HK-2 (cell line): ENCODE data around the gene ATP13A3.
A peak's percentile ranks its signal among the peaks of the same experiment; 100 is the strongest.
"Not testable (repeated sequence)": the region's sequence is repeated elsewhere in the genome, so short reads cannot be mapped to it uniquely, and the experiment has no call there.

ENCODE experiments used
- DNase-seq: peaks from one replicate; pipeline ENCODE4 v3.0.0-alpha.2; 2018; ENCODE audit not compliant: unreplicated experiment

ATP13A3 gene

GRCh38 chr3:194500198-194500597 lies 13.4 kb upstream of the ATP13A3 start:
- no peak for DNase-seq

GRCh38 chr3:194499516-194499915 lies 12.7 kb upstream of the ATP13A3 start:
- DNase-seq, result not testable (repeated sequence)

- DNase-seq, result peak; percentile 28
Measured at GRCh38 chr3:194497799-194498575, 11.2 kb upstream of the ATP13A3 start.

- DNase-seq, result no peak
Measured at GRCh38 chr3:194496217-194496919, 9.6 kb upstream of the ATP13A3 start.

GRCh38 chr3:194494951-194495374 lies 8.2 kb upstream of the ATP13A3 start:
- DNase-seq, result no peak

GRCh38 chr3:194493995-194494927 lies 7.5 kb upstream of the ATP13A3 start:
- DNase-seq, result not testable (repeated sequence)

- DNase-seq, result no peak
Measured at GRCh38 chr3:194492001-194492400, 5.2 kb upstream of the ATP13A3 start.

- DNase-seq, result no peak
Measured at GRCh38 chr3:194489736-194490612, 3.2 kb upstream of the ATP13A3 start.

- no peak for DNase-seq
Measured at GRCh38 chr3:194488055-194488742, 1.4 kb upstream of the ATP13A3 start.

GRCh38 chr3:194487289-194488054 lies 670 bp upstream of the ATP13A3 start:
- DNase-seq, result no peak

GRCh38 chr3:194485881-194486539 lies 792 bp downstream of the ATP13A3 start:
- peak; percentile 63 for DNase-seq

- no peak for DNase-seq
Measured at GRCh38 chr3:194485468-194485880, 1.3 kb downstream of the ATP13A3 start.

- DNase-seq, result no peak
Measured at GRCh38 chr3:194484614-194485013, 2.2 kb downstream of the ATP13A3 start.

GRCh38 chr3:194483850-194484249 lies 3.0 kb downstream of the ATP13A3 start:
- DNase-seq, result no peak

GRCh38 chr3:194482830-194483229 lies 4.0 kb downstream of the ATP13A3 start:
- not testable (repeated sequence) for DNase-seq

GRCh38 chr3:194482196-194482593 lies 4.6 kb downstream of the ATP13A3 start:
- no peak for DNase-seq

GRCh38 chr3:194481525-194482195 lies 5.1 kb downstream of the ATP13A3 start:
- no peak for DNase-seq

GRCh38 chr3:194481103-194481502 lies 5.7 kb downstream of the ATP13A3 start:
- DNase-seq, result no peak

GRCh38 chr3:194476784-194477183 lies 10.0 kb downstream of the ATP13A3 start:
- no peak for DNase-seq
